Measurements from ENCODE around the gene ROR1.

The ROR1 gene

GRCh38 chr1:63870152-63870551 is 96.3 kb downstream of the ROR1 start:
- Histone ChIP-seq H3K9ac (ENCODE audit: low read length in 2 of 2) (no peak overlapping the region), H3K27ac (ENCODE audit: low read length) (no peak overlapping the region), H3K27me3 (ENCODE audit: control insufficient read depth in 1 of 2, insufficient read depth in 2 of 2, low read length in 2 of 2) (no peaks in the 10 kb centered on the region), H3K36me3 (ENCODE audit: control insufficient read depth in 2 of 2, insufficient read depth in 2 of 2, low read length in 2 of 2) (no peaks in the 10 kb centered on the region), H3K9me3 (ENCODE audit: control insufficient read depth in 2 of 2, low read length in 2 of 2) (no peaks in the 10 kb centered on the region), H3K4me1 (ENCODE audit: control insufficient read depth, insufficient read depth, low read length) (peaks cover 11% of the 10 kb centered on the region), H3K4me3 (ENCODE audit: low read length in 2 of 2) (no peak overlapping the region)

GRCh38 chr1:63871463-63871862 is 97.6 kb downstream of the ROR1 start:
- Histone ChIP-seq H3K27me3 (ENCODE audit: control insufficient read depth in 1 of 2, insufficient read depth in 2 of 2, low read length in 2 of 2) (no peaks in the 10 kb centered on the region), H3K4me3 (ENCODE audit: low read length in 2 of 2) (no peak overlapping the region), H3K9me3 (ENCODE audit: control insufficient read depth in 2 of 2, low read length in 2 of 2) (no peaks in the 10 kb centered on the region), H3K4me1 (ENCODE audit: control insufficient read depth, insufficient read depth, low read length) (peaks cover 15% of the 10 kb centered on the region), H3K27ac (ENCODE audit: low read length) (no peak overlapping the region), H3K9ac (ENCODE audit: low read length in 2 of 2) (no peak overlapping the region), H3K36me3 (ENCODE audit: control insufficient read depth in 2 of 2, insufficient read depth in 2 of 2, low read length in 2 of 2) (no peaks in the 10 kb centered on the region)

- Histone ChIP-seq H3K9me3 (ENCODE audit: control insufficient read depth in 2 of 2, low read length in 2 of 2) (no peaks in the 10 kb centered on the region), H3K4me1 (ENCODE audit: control insufficient read depth, insufficient read depth, low read length) (peaks cover 24% of the 10 kb centered on the region), H3K27ac (ENCODE audit: low read length) (peak overlapping the region; percentile 0), H3K27me3 (ENCODE audit: control insufficient read depth in 1 of 2, insufficient read depth in 2 of 2, low read length in 2 of 2) (no peaks in the 10 kb centered on the region), H3K4me3 (ENCODE audit: low read length in 2 of 2) (no peak overlapping the region), H3K36me3 (ENCODE audit: control insufficient read depth in 2 of 2, insufficient read depth in 2 of 2, low read length in 2 of 2) (no peaks in the 10 kb centered on the region), H3K9ac (ENCODE audit: low read length in 2 of 2) (no peak overlapping the region)
Observed at GRCh38 chr1:63873751-63874150, 99.9 kb downstream of the ROR1 start.

- Histone ChIP-seq H3K36me3 (ENCODE audit: control insufficient read depth in 2 of 2, insufficient read depth in 2 of 2, low read length in 2 of 2) (no peaks in the 10 kb centered on the region), H3K27ac (ENCODE audit: low read length) (no peak overlapping the region), H3K9ac (ENCODE audit: low read length in 2 of 2) (no peak overlapping the region)
Observed at GRCh38 chr1:63874278-63874880, 100.6 kb downstream of the ROR1 start.

GRCh38 chr1:63875636-63876035 is 101.8 kb downstream of the ROR1 start:
- H3K27ac ChIP-seq (ENCODE audit: low read length): no peak overlapping the region
- H3K27me3 ChIP-seq (ENCODE audit: control insufficient read depth in 1 of 2, insufficient read depth in 2 of 2, low read length in 2 of 2): no peaks in the 10 kb centered on the region
- peaks cover 24% of the 10 kb centered on the region for H3K4me1 ChIP-seq (ENCODE audit: control insufficient read depth, insufficient read depth, low read length)

More at GRCh38 chr1:63874278-63874880, 100.6 kb downstream of the ROR1 start:
- Histone ChIP-seq H3K9me3 (ENCODE audit: control insufficient read depth in 2 of 2, low read length in 2 of 2) (no peaks in the 10 kb centered on the region), H3K27me3 (ENCODE audit: control insufficient read depth in 1 of 2, insufficient read depth in 2 of 2, low read length in 2 of 2) (no peaks in the 10 kb centered on the region), H3K4me3 (ENCODE audit: low read length in 2 of 2) (no peak overlapping the region), H3K4me1 (ENCODE audit: control insufficient read depth, insufficient read depth, low read length) (peaks cover 24% of the 10 kb centered on the region)

GRCh38 chr1:63877021-63877767 is 103.4 kb downstream of the ROR1 start:
- Histone ChIP-seq H3K9me3 (ENCODE audit: control insufficient read depth in 2 of 2, low read length in 2 of 2) (no peaks in the 10 kb centered on the region), H3K4me3 (ENCODE audit: low read length in 2 of 2) (no peak overlapping the region), H3K4me1 (ENCODE audit: control insufficient read depth, insufficient read depth, low read length) (peaks cover 24% of the 10 kb centered on the region), H3K27me3 (ENCODE audit: control insufficient read depth in 1 of 2, insufficient read depth in 2 of 2, low read length in 2 of 2) (no peaks in the 10 kb centered on the region), H3K9ac (ENCODE audit: low read length in 2 of 2) (no peak overlapping the region), H3K27ac (ENCODE audit: low read length) (no peak overlapping the region), H3K36me3 (ENCODE audit: control insufficient read depth in 2 of 2, insufficient read depth in 2 of 2, low read length in 2 of 2) (no peaks in the 10 kb centered on the region)

More at GRCh38 chr1:63875636-63876035, 101.8 kb downstream of the ROR1 start:
- no peak overlapping the region for H3K9ac ChIP-seq (ENCODE audit: low read length in 2 of 2)
- H3K9me3 ChIP-seq (ENCODE audit: control insufficient read depth in 2 of 2, low read length in 2 of 2): no peaks in the 10 kb centered on the region
- H3K36me3 ChIP-seq (ENCODE audit: control insufficient read depth in 2 of 2, insufficient read depth in 2 of 2, low read length in 2 of 2): no peaks in the 10 kb centered on the region
- no peak overlapping the region for H3K4me3 ChIP-seq (ENCODE audit: low read length in 2 of 2)

- Histone ChIP-seq H3K27ac (ENCODE audit: low read length) (no peak overlapping the region), H3K4me1 (ENCODE audit: control insufficient read depth, insufficient read depth, low read length) (peaks cover 24% of the 10 kb centered on the region), H3K27me3 (ENCODE audit: control insufficient read depth in 1 of 2, insufficient read depth in 2 of 2, low read length in 2 of 2) (no peaks in the 10 kb centered on the region), H3K4me3 (ENCODE audit: low read length in 2 of 2) (no peak overlapping the region), H3K9me3 (ENCODE audit: control insufficient read depth in 2 of 2, low read length in 2 of 2) (no peaks in the 10 kb centered on the region), H3K36me3 (ENCODE audit: control insufficient read depth in 2 of 2, insufficient read depth in 2 of 2, low read length in 2 of 2) (no peaks in the 10 kb centered on the region), H3K9ac (ENCODE audit: low read length in 2 of 2) (no peak overlapping the region)
Observed at GRCh38 chr1:63877816-63878215, 104.0 kb downstream of the ROR1 start.

GRCh38 chr1:63878932-63879331 is 105.1 kb downstream of the ROR1 start:
- Histone ChIP-seq H3K4me3 (ENCODE audit: low read length in 2 of 2) (no peak overlapping the region), H3K4me1 (ENCODE audit: control insufficient read depth, insufficient read depth, low read length) (peaks cover 24% of the 10 kb centered on the region), H3K9me3 (ENCODE audit: control insufficient read depth in 2 of 2, low read length in 2 of 2) (no peaks in the 10 kb centered on the region), H3K27me3 (ENCODE audit: control insufficient read depth in 1 of 2, insufficient read depth in 2 of 2, low read length in 2 of 2) (no peaks in the 10 kb centered on the region), H3K27ac (ENCODE audit: low read length) (no peak overlapping the region), H3K9ac (ENCODE audit: low read length in 2 of 2) (no peak overlapping the region), H3K36me3 (ENCODE audit: control insufficient read depth in 2 of 2, insufficient read depth in 2 of 2, low read length in 2 of 2) (no peaks in the 10 kb centered on the region)

- H3K4me3 ChIP-seq (ENCODE audit: low read length in 2 of 2): no peak overlapping the region
- peaks cover 20% of the 10 kb centered on the region for H3K4me1 ChIP-seq (ENCODE audit: control insufficient read depth, insufficient read depth, low read length)
Observed at GRCh38 chr1:63880958-63881576, 107.2 kb downstream of the ROR1 start.

GRCh38 chr1:63882048-63882704 is 108.4 kb downstream of the ROR1 start:
- Histone ChIP-seq H3K9me3 (ENCODE audit: control insufficient read depth in 2 of 2, low read length in 2 of 2) (no peaks in the 10 kb centered on the region), H3K4me3 (ENCODE audit: low read length in 2 of 2) (no peak overlapping the region), H3K27me3 (ENCODE audit: control insufficient read depth in 1 of 2, insufficient read depth in 2 of 2, low read length in 2 of 2) (no peaks in the 10 kb centered on the region), H3K27ac (ENCODE audit: low read length) (no peak overlapping the region), H3K9ac (ENCODE audit: low read length in 2 of 2) (no peak overlapping the region), H3K36me3 (ENCODE audit: control insufficient read depth in 2 of 2, insufficient read depth in 2 of 2, low read length in 2 of 2) (no peaks in the 10 kb centered on the region), H3K4me1 (ENCODE audit: control insufficient read depth, insufficient read depth, low read length) (peaks cover 13% of the 10 kb centered on the region)

More at GRCh38 chr1:63880958-63881576, 107.2 kb downstream of the ROR1 start:
- H3K27me3 ChIP-seq (ENCODE audit: control insufficient read depth in 1 of 2, insufficient read depth in 2 of 2, low read length in 2 of 2): no peaks in the 10 kb centered on the region
- no peaks in the 10 kb centered on the region for H3K9me3 ChIP-seq (ENCODE audit: control insufficient read depth in 2 of 2, low read length in 2 of 2)
- no peak overlapping the region for H3K9ac ChIP-seq (ENCODE audit: low read length in 2 of 2)
- no peak overlapping the region for H3K27ac ChIP-seq (ENCODE audit: low read length)
- no peaks in the 10 kb centered on the region for H3K36me3 ChIP-seq (ENCODE audit: control insufficient read depth in 2 of 2, insufficient read depth in 2 of 2, low read length in 2 of 2)

All from stomach smooth muscle (tissue), 2 donors.